HG03457 (cell line): ENCODE measurements around the gene TRMU.

Experiments used
- ATAC-seq: cut with Tn5 transposase; IDR thresholded peaks from one replicate; pipeline ENCODE4 v1.9.1; 2021; ENCODE audit warnings: moderate number of reproducible peaks; ENCODE audit not compliant: unreplicated experiment

TRMU gene

GRCh38 chr22:46355369-46355995 lies 20.0 kb downstream of the TRMU start:
- no peak for ATAC-seq

DNA sequence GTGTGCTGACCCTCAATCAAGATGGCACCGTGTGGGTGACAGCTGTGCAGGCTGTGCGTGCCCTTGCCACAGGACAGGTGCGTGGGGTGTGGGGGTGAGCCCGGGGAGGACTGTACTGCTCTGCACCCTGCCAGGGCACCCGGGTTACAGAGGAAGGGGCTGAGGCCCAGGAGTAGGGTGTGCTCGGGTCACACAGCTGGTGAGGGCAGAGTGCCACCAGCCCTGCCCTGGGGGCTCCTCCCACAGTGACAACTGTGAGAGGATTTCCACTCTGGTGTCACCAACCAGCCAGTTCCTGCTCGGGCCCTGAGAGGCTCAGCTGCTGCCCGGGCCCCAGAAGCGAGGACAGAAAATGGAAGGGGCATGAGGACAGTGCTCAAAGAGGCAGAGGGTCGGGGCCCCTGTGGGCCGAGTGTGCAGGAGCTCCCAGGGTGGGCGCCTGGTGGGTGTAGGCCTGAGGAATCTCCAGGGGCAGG lies 20.5 kb downstream of the TRMU start:
- no peak for ATAC-seq

DNA sequence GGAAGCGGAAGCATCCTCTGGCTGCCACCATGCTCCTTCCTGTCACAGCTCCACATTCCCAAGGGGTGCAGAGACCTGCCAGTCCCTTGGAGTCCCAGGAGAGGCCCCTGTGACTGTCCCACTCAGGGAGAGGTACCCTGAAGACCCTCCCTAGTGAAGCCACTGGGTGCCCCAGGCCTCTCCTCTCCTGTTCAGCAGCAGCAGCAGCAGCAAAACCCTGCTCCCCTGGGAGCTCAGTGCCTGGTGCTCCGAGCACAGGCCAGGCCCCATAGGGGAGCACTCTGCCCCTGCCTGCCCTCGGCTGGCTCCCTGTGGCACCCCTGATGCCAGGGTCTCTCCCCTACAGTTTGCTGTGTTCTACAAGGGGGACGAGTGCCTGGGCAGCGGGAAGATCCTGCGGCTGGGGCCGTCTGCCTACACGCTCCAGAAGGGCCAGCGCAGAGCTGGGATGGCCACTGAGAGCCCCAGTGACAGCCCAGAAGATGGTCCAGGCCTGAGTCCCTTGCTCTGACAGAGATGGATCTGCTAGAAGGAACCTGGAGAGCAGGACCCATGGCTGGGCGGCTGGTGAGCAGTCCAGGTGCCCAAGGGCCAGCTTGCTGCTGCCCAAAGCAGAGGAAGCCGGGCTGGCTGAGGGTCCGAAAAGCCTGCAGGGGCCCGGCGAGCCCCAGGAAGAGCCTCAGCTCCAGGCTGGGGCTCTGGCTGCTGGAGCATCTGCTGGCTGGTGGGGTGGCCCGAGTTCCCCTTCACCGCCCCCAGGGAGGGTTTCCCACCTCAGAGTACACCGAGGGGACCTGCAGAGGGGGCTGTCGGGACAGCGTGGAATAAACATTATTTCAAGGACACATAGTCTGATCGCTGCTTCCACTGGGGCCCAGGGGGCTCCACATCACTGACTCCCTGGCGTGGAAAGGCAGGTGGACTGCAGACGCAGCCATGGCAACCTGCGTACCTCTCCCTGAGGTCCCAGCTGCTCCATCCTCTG lies 21.3 kb downstream of the TRMU start:
- no peak for ATAC-seq

- no peak for ATAC-seq
These were observed 22.4 kb downstream of the TRMU start for GRCh38 chr22:46357711-46358520.

DNA sequence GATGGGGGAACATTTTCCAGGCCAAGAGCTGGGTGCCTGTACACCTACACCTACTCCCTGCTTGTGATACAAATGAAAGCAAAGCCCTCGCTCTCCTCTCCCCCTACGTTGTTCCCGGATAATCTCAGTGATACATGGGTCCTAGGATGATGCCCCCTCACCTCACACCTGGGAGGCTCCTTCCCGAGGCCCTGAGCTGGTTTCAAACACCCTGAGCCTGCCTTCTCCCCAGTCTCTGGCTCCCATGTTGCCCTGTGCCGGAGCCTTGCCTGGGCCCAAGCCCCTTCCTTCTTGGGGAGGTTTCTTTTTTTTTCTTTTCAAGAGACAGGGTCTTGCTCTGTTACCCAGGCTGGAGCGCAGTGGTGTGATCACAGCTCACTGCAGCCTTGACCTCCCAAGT lies 23.3 kb downstream of the TRMU start:
- no peak for ATAC-seq

GRCh38 chr22:46359362-46359761 lies 23.8 kb downstream of the TRMU start:
- no peak for ATAC-seq

- no peak for ATAC-seq
These were observed 24.6 kb downstream of the TRMU start for GRCh38 chr22:46360097-46360496.

GRCh38 chr22:46360891-46361290 lies 25.4 kb downstream of the TRMU start:
- ATAC-seq = no peak

- no peak for ATAC-seq
These were observed 26.3 kb downstream of the TRMU start for GRCh38 chr22:46361826-46362202.

DNA sequence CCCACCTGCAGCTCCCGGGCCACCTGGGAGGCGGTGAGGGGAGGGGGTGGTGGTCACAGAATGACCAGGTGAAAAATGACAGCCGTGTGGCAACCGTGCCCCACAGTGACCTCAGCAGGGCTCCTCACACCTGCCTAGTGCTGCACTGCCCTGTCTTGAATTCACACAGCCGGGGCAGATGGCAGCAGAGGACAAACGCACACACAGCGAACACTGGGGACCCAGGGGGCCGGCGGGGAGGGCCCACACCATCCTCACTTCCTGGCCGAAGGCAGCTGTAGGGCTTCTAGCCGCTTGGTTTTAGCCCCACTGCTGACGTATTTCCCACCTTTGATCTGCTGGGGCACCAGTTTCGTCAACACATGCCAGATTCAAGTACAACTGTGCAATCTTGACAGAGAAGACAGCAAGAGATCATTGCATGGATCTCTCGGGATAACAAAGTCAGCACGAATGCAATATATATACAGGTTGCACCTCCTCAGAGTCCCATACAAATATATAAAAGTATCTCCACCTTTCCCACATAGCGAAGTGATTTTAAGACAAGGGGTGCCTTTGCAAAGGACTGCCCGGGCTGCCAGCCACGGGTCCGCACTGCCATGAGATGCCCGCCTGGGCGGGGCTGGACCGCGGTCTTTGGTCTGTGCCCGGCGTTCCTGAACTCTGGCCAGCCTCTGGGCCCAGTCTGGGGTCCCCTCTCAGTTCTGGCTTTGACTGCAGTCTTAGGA lies 26.9 kb downstream of the TRMU start:
- ATAC-seq = no peak

- no peak for ATAC-seq
These were observed 27.5 kb downstream of the TRMU start for GRCh38 chr22:46362934-46363515.

- ATAC-seq = no peak
These were observed 28.3 kb downstream of the TRMU start for GRCh38 chr22:46363611-46364321.

DNA sequence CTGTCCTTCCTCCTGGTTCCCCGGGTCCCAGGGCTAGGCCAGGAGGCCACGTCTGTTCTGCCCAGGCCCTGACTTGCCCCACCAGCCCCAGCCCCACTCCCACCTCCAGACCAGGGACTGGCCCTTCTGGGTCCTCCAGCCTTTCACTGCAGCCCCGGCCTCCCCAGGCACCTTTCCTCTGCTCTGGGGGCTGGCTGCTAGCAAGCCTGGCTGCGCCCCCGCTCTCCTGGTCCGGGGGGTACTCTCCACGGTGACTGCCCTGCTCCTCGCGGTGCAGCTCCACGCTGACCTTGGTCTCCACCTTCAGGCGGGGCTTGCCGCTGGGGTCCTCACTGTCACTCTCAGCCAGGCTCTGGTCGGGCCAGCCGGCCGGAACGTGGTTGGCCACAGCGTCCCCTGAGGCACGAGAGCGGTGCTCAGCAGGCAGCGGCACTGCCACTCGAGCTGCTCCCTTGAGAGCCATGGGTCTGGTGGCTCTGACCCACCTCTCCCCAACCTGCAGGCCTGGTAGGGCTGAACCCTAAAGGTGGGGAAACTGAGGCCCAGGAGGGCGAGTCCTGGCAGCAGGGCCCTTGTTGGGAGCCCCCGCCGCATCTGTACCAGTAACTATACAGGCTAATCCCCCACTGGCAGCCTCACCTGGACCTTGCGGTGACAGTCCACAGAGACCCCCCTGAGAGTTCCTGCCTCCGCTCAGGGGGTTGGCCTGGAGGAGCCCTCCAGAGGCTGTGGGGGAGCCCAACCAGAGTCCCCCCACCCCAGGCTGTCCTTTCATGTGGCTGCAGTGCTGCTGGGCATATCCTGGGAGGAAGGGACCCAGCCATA lies 29.0 kb downstream of the TRMU start:
- no peak for ATAC-seq

DNA sequence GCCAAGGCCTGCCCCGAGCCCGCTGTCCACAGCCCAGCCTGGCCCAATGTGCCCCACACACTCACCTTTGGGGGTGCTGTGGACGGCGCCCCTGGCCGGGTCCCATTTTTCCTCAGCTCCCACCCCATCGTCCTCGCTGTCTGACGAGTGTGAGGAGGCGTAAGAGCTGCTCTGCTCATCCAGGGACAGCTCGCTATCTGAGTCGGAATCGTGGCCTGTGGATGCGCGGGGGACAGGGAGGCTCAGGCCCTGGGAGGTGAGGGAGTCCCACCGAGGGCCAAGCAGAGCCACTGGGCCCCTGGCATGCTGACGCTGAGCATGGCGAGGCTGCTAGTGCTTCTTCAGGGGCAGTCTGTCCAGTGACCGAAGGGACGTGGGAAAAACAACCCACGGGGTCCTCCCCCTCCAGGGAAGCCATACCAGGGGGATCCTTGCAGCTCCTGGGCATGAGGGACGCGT lies 29.7 kb downstream of the TRMU start:
- no peak for ATAC-seq

DNA sequence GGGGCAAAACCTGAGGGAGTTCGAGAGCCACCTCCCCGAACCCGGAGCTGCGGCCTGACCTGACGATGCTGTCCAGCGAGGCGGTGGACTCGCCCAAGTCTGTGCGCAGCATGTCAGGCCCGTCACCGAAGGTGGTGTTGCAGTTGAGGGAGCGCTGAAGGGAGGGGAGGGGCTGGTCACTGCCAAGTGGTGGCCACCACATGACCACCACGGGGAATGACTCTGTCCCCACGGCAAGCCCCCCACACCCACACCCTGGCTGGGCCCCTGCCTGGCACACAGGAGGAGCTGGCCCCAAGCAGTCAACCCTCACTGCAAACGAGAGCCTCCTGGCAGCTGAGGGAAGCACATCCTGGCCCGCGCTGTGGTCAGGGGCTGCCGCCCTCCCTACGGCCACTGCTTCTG lies 30.8 kb downstream of the TRMU start:
- ATAC-seq = no peak

DNA sequence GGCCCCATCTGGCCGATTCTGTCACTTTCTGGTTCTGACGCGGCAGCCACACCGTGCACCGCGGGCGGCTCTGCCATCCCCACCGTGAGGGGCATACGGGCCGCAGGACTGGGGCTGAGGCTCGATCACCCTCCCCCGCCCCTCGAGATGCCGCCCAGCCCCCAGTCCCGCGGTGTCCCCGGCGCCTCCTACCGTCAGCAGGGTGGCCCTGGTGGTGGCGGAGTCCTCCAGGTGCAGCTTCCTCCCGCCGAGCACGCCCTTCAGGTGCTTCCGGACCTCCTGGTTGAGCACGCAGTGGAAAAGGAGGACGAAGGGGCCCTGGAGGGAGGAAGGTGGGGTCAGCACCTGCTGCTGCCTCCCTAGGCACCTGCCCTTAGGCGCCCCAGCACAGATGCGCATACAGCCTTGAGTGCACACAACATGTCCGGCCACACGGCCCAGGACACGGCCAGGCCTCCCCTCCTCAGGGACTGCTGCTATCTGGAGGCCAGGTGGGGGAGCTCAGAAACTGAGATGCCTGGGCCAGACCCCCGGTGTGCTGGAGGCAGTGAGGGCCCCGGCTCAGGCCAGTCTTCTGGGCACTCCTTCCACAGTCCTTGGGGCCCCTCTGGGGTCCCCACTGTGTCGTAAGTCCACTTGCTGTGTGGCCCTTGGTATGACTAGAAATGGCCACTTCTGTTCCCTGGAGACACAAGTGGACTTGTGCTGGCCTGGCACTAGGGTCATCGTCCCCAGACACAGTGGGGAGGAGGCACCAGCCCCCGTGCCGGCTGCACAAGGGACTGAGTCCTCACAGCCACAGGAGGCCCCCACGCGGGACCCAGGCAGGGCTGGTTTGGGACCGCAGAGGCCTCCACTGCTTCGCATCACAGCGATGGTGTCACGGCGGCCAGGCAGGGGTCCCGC lies 31.5 kb downstream of the TRMU start:
- ATAC-seq = no peak

- ATAC-seq = no peak
These were observed 32.2 kb downstream of the TRMU start for GRCh38 chr22:46367707-46368191.
